ENCODE data around the gene CMPK2.

DNA sequence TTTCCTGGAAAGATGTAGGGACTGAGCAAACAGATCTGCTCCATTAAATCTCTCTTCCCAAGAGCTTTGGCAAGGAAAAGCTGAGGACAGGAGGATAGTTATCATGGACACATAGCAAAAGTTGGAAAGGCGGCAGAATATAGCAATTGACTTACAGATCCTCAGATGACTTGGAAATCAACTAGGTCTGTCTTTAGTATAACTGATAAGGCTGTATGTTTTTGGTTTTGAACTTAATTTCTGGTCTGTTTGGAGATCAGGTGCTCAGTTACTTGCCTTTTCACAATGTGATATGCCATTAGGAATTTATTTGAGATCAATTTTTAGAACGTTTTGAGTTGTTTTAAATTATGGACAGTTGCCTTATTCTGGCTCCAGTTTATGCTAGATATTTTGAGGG is 19.8 kb upstream of the CMPK2 start:
- TF ChIP-seq, protein P1, sequence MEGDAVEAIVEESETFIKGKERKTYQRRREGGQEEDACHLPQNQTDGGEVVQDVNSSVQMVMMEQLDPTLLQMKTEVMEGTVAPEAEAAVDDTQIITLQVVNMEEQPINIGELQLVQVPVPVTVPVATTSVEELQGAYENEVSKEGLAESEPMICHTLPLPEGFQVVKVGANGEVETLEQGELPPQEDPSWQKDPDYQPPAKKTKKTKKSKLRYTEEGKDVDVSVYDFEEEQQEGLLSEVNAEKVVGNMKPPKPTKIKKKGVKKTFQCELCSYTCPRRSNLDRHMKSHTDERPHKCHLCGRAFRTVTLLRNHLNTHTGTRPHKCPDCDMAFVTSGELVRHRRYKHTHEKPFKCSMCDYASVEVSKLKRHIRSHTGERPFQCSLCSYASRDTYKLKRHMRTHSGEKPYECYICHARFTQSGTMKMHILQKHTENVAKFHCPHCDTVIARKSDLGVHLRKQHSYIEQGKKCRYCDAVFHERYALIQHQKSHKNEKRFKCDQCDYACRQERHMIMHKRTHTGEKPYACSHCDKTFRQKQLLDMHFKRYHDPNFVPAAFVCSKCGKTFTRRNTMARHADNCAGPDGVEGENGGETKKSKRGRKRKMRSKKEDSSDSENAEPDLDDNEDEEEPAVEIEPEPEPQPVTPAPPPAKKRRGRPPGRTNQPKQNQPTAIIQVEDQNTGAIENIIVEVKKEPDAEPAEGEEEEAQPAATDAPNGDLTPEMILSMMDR (IDR thresholded peaks at IDR 0.05): no peak
- TF ChIP-seq POLR2A (IDR thresholded peaks at IDR 0.05) (no peak), EP300 (IDR thresholded peaks at IDR 0.05) (no peak), POLR2AphosphoS5 (IDR thresholded peaks at IDR 0.05) (no peak)

All from sigmoid colon (tissue), 4 donors.